Endometrial microvascular endothelial cells (primary cell): Measurements from ENCODE around the gene NAT9. TPM values are rescaled to one million over a fixed set of nuclear protein-coding genes. Genes with fewer than 3 reads are reported as not detected.

Experiments used
- in situ Hi-C: cut with HindIII; loops from 2 replicates; pipeline ENCODE4 v1.10.0; 2017; ENCODE audit warnings: low sequenced_read_pairs, low pct_unique_long_range_greater_than_20kb; ENCODE audit errors: inconsistent ontology term
- total RNA-seq: library from RNA; depleted of rRNA; stranded (reverse); fragments of >200 nt; gene quantifications from one replicate; pipeline ENCODE4 v1.2.3, GENCODE V29; 2015; ENCODE audit errors: inconsistent ontology term

NAT9 gene
- total RNA-seq, 1 donor from 2014 or later = 24.6 TPM

GRCh38 chr17:74807441-74807840 lies 31.3 kb upstream of the NAT9 start:
- in situ Hi-C loops = no loop called here

GRCh38 chr17:74806334-74806733 lies 30.2 kb upstream of the NAT9 start:
- in situ Hi-C loops = no loop called here

GRCh38 chr17:74805591-74805991 lies 29.4 kb upstream of the NAT9 start:
- in situ Hi-C loops = no loop called here

- in situ Hi-C loops = no loop called here
These were observed 28.5 kb upstream of the NAT9 start for GRCh38 chr17:74804683-74805082.

- in situ Hi-C loops = no loop called here
These were observed 27.8 kb upstream of the NAT9 start for GRCh38 chr17:74803971-74804370.

- in situ Hi-C loops = no loop called here
These were observed 27.3 kb upstream of the NAT9 start for GRCh38 chr17:74803388-74803930.

- in situ Hi-C loops = no loop called here
These were observed 25.8 kb upstream of the NAT9 start for GRCh38 chr17:74801896-74802295.

GRCh38 chr17:74800531-74800930 lies 24.4 kb upstream of the NAT9 start:
- in situ Hi-C loops = no loop called here

GRCh38 chr17:74799097-74799496 lies 23.0 kb upstream of the NAT9 start:
- in situ Hi-C loops = no loop called here

GRCh38 chr17:74798239-74798707 lies 22.1 kb upstream of the NAT9 start:
- in situ Hi-C loops = no loop called here

- in situ Hi-C loops = no loop called here
These were observed 21.7 kb upstream of the NAT9 start for GRCh38 chr17:74797824-74798223.

- in situ Hi-C loops = no loop called here
These were observed 20.7 kb upstream of the NAT9 start for GRCh38 chr17:74796866-74797265.

- in situ Hi-C loops = no loop called here
These were observed 20.1 kb upstream of the NAT9 start for GRCh38 chr17:74796211-74796610.

- in situ Hi-C loops = no loop called here
These were observed 19.3 kb upstream of the NAT9 start for GRCh38 chr17:74795327-74796020.

GRCh38 chr17:74792586-74793105 lies 16.5 kb upstream of the NAT9 start:
- in situ Hi-C loops = no loop called here

- in situ Hi-C loops = no loop called here
These were observed 14.3 kb upstream of the NAT9 start for GRCh38 chr17:74790161-74791058.

GRCh38 chr17:74786431-74787055 lies 10.4 kb upstream of the NAT9 start:
- in situ Hi-C loops = loop anchor here (10.0 kb wide), 1 partner anchor 78 kb away; no protein-coding TSS in a partner anchor

GRCh38 chr17:74785981-74786360 lies 9.8 kb upstream of the NAT9 start:
- in situ Hi-C loops = loop anchor here (10.0 kb wide), 1 partner anchor 79 kb away; no protein-coding TSS in a partner anchor
